ENCODE data around the gene KLHL29. TPM values are rescaled to one million over a fixed set of nuclear protein-coding genes. Genes with fewer than 3 reads are reported as not detected.
A peak's percentile ranks its signal among the peaks of the same experiment; 100 is the strongest.

KLHL29 gene
- polyA plus RNA-seq, 1 of the 3 experiments (the other 2 are of a cell fraction) = 4.6 TPM

DNA sequence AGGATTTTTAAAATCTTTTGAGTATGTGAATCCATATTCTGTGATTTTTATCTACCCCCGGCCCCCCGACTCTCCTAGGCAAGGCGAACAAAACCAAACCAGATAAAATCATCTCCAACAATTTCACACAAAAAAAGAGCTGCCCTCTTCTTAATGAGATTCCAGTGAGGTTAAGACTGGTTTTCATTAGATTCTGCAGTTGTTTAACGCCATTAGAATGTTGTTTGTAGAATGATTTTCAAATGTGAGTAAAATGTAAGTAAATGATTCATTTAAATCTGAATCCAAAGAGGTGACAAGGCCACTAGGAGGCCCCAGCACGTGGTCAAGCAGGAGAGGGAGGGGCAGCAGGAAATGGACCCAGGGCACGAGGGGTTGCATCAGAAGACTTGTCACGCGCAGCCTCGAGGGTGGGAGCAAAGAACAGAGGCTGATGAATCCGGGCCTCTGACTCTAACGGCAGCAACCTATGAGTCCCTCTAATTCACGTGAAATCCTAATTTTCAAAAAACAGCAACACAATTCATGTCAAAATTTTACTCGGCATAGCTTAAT lies 24.3 kb upstream of the KLHL29 start:
- peaks cover 0 to 11% of the 10 kb centered on the region in 2 experiments; a peak in 2 of 4 replicates for H3K4me1 ChIP-seq (ENCODE audit: control insufficient read depth in 1 of 2, insufficient read depth in 2 of 2, low read depth in 1 of 2, low read length in 1 of 2)
- H3K4me2 ChIP-seq = no peak overlapping the region
- no peak overlapping the region for H2AFZ ChIP-seq (ENCODE audit: low read depth)
- no peak overlapping the region for H3K4me3 ChIP-seq (ENCODE audit: low read depth in 2 of 2, low read length in 1 of 2)
- POLR2A ChIA-PET = no interaction called here
- H3K27me3 ChIP-seq (ENCODE audit: insufficient read depth) = no peaks in the 10 kb centered on the region
- WGBS (ENCODE audit: low lambda C conversion rate) = 67% methylated on average over 13 of the region's 13 CpGs
- no peaks in the 10 kb centered on the region for H3F3A ChIP-seq (replicated peaks; ENCODE audit: insufficient read depth)
- H3K9ac ChIP-seq = no peak overlapping the region
- H3K9me3 ChIP-seq = no peaks in the 10 kb centered on the region
- no peaks in the 10 kb centered on the region for H4K20me1 ChIP-seq (ENCODE audit: insufficient read depth)
- no peak overlapping the region for H3K27ac ChIP-seq (ENCODE audit: low read depth in 2 of 2, low read length in 1 of 2)
- H3K9me2 ChIP-seq = no peaks in the 10 kb centered on the region
- no peaks in the 10 kb centered on the region for H3K36me3 ChIP-seq (replicated peaks in 1 of 2; ENCODE audit: control insufficient read depth in 1 of 2, insufficient read depth in 2 of 2, low read length in 1 of 2)
- H3K79me2 ChIP-seq (ENCODE audit: insufficient read depth) = no peaks in the 10 kb centered on the region
- no peak for TF ChIP-seq MAX (IDR thresholded peaks at IDR 0.05; ENCODE audit: low read depth)
- no peak for TF ChIP-seq TAF1 (IDR thresholded peaks at IDR 0.05; ENCODE audit: borderline replicate concordance, low read depth, low read length)
- TF ChIP-seq RXRA (IDR thresholded peaks at IDR 0.05; ENCODE audit: borderline replicate concordance, low read depth) = no peak
- TF ChIP-seq IRF3 (IDR thresholded peaks at IDR 0.05; ENCODE audit: low read depth, low read length) = no peak
- TF ChIP-seq NFIC (IDR thresholded peaks at IDR 0.05; ENCODE audit: borderline replicate concordance) = no peak
- TF ChIP-seq CHD2 (IDR thresholded peaks at IDR 0.05; ENCODE audit: low read length, partially characterized antibody) = no peak
- CTCF ChIA-PET = interaction anchor here (1.0 to 2.8 kb wide), 3 partner anchors 10 to 22 kb away, joined by 3 to 10 read pairs (median 3); no protein-coding TSS in a partner anchor
- peak; percentile 37 for DNase-seq

DNA sequence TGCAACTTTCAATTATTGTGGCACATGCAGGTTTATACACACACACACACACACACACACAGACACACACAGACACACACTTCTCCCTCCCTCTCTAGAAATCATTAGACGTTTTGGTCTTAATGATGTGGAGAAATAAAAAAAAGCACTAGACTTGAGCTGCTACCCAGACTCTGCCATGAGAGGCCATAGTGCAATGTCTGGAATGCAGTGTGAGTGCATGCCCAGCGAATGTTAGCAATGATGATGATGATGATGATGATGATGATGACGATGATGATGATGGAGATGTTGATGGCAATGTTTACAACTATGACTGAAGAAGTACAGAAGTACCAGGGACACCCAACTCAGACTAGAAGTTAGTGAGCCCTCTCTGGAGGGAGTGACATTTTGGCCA lies 23.8 kb upstream of the KLHL29 start:
- Histone ChIP-seq H3F3A (replicated peaks; ENCODE audit: insufficient read depth) (no peaks in the 10 kb centered on the region), H3K4me2 (no peak overlapping the region), H3K27ac (ENCODE audit: low read depth in 2 of 2, low read length in 1 of 2) (no peak overlapping the region), H3K9me3 (no peaks in the 10 kb centered on the region), H4K20me1 (ENCODE audit: insufficient read depth) (no peaks in the 10 kb centered on the region), H3K4me1 (ENCODE audit: control insufficient read depth in 1 of 2, insufficient read depth in 2 of 2, low read depth in 1 of 2, low read length in 1 of 2) (peaks cover 0 to 11% of the 10 kb centered on the region in 2 experiments; a peak in 2 of 4 replicates), H2AFZ (ENCODE audit: low read depth) (no peak overlapping the region), H3K9me2 (no peaks in the 10 kb centered on the region), H3K9ac (no peak overlapping the region), H3K79me2 (ENCODE audit: insufficient read depth) (no peaks in the 10 kb centered on the region), H3K36me3 (replicated peaks in 1 of 2; ENCODE audit: control insufficient read depth in 1 of 2, insufficient read depth in 2 of 2, low read length in 1 of 2) (no peaks in the 10 kb centered on the region), H3K27me3 (ENCODE audit: insufficient read depth) (no peaks in the 10 kb centered on the region), H3K4me3 (ENCODE audit: low read depth in 2 of 2, low read length in 1 of 2) (no peak overlapping the region)
- ChIA-PET POLR2A (no interaction called here), CTCF (interaction anchor here (1.0 to 2.8 kb wide), 3 partner anchors 10 to 21 kb away, joined by 3 to 10 read pairs (median 3); no protein-coding TSS in a partner anchor)
- 46% methylated on average over 3 of the region's 3 CpGs for whole genome bisulfite sequencing (ENCODE audit: low lambda C conversion rate)
- no peak for DNase-seq
- no peak for TF ChIP-seq FOSL2 (IDR thresholded peaks at IDR 0.05; ENCODE audit: borderline replicate concordance, low read depth)
- TF ChIP-seq FOXJ3 (CRISPR knock-in tag; IDR thresholded peaks at IDR 0.05) = no peak
- TF ChIP-seq, protein P1, sequence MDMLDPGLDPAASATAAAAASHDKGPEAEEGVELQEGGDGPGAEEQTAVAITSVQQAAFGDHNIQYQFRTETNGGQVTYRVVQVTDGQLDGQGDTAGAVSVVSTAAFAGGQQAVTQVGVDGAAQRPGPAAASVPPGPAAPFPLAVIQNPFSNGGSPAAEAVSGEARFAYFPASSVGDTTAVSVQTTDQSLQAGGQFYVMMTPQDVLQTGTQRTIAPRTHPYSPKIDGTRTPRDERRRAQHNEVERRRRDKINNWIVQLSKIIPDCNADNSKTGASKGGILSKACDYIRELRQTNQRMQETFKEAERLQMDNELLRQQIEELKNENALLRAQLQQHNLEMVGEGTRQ (IDR thresholded peaks at IDR 0.05; ENCODE audit: borderline replicate concordance, low read depth, low read length) = no peak
- TF ChIP-seq RXRA (IDR thresholded peaks at IDR 0.05; ENCODE audit: borderline replicate concordance, low read depth) = no peak
- TF ChIP-seq, protein P2, sequence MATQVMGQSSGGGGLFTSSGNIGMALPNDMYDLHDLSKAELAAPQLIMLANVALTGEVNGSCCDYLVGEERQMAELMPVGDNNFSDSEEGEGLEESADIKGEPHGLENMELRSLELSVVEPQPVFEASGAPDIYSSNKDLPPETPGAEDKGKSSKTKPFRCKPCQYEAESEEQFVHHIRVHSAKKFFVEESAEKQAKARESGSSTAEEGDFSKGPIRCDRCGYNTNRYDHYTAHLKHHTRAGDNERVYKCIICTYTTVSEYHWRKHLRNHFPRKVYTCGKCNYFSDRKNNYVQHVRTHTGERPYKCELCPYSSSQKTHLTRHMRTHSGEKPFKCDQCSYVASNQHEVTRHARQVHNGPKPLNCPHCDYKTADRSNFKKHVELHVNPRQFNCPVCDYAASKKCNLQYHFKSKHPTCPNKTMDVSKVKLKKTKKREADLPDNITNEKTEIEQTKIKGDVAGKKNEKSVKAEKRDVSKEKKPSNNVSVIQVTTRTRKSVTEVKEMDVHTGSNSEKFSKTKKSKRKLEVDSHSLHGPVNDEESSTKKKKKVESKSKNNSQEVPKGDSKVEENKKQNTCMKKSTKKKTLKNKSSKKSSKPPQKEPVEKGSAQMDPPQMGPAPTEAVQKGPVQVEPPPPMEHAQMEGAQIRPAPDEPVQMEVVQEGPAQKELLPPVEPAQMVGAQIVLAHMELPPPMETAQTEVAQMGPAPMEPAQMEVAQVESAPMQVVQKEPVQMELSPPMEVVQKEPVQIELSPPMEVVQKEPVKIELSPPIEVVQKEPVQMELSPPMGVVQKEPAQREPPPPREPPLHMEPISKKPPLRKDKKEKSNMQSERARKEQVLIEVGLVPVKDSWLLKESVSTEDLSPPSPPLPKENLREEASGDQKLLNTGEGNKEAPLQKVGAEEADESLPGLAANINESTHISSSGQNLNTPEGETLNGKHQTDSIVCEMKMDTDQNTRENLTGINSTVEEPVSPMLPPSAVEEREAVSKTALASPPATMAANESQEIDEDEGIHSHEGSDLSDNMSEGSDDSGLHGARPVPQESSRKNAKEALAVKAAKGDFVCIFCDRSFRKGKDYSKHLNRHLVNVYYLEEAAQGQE (IDR thresholded peaks at IDR 0.05; ENCODE audit: low read depth, low read length) = no peak

Data from SK-N-SH (cell line).